B cell (primary cell): ENCODE measurements around the gene GLI3.

Source experiments
- EZH2 ChIP-seq: IDR thresholded peaks from 2 replicates; pipeline ENCODE4 v1.6.1; 2012; ENCODE audit warnings: borderline replicate concordance, low read depth, mild to moderate bottlenecking, moderate library complexity, low read length; ENCODE audit not compliant: insufficient read depth, poor library complexity, severe bottlenecking
- TF ChIP-seq, protein P1 (sequence below): fragments of 200-600 bp; IDR thresholded peaks from one replicate; pipeline ENCODE4 v1.8.0; 2022; ENCODE audit warnings: antibody characterized with exemption, mild to moderate bottlenecking

DNA sequence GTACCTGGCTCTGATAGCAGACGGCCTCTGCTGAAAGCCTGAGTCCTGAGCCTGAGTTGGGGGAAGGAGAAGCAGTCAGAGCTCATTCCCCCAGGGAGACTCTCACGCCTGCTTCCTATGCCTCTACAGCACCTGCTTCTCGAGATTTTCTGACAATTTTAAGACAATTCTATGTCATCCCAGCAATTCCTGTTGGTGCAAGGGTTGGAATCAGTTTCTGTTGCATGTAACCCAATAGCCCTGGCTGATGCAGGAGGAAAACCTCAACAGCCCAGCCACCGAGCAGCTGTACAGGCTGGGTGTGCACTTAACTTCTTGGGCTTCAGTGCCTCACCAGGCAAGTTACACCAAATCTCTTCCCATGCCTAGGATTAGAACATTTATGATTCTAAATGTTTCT is 134.7 kb downstream of the GLI3 start:
- TF ChIP-seq, protein P1, sequence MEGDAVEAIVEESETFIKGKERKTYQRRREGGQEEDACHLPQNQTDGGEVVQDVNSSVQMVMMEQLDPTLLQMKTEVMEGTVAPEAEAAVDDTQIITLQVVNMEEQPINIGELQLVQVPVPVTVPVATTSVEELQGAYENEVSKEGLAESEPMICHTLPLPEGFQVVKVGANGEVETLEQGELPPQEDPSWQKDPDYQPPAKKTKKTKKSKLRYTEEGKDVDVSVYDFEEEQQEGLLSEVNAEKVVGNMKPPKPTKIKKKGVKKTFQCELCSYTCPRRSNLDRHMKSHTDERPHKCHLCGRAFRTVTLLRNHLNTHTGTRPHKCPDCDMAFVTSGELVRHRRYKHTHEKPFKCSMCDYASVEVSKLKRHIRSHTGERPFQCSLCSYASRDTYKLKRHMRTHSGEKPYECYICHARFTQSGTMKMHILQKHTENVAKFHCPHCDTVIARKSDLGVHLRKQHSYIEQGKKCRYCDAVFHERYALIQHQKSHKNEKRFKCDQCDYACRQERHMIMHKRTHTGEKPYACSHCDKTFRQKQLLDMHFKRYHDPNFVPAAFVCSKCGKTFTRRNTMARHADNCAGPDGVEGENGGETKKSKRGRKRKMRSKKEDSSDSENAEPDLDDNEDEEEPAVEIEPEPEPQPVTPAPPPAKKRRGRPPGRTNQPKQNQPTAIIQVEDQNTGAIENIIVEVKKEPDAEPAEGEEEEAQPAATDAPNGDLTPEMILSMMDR, result no peak
- TF ChIP-seq EZH2, result no peak
